SIG-M5 treated with dmso at 0.1 percent for 504 hours (cell line): ENCODE measurements around the gene KIF21B.
A peak's percentile ranks its signal among the peaks of the same experiment; 100 is the strongest.
"Not testable (repeated sequence)": the region's sequence is repeated elsewhere in the genome, so short reads cannot be mapped to it uniquely, and the experiment has no call there.

Experiments
- DNase-seq: peaks from one replicate; lab custom pipeline; 2025; ENCODE audit not compliant: unreplicated experiment; lab: John Stamatoyannopoulos, UW

The KIF21B gene

DNA sequence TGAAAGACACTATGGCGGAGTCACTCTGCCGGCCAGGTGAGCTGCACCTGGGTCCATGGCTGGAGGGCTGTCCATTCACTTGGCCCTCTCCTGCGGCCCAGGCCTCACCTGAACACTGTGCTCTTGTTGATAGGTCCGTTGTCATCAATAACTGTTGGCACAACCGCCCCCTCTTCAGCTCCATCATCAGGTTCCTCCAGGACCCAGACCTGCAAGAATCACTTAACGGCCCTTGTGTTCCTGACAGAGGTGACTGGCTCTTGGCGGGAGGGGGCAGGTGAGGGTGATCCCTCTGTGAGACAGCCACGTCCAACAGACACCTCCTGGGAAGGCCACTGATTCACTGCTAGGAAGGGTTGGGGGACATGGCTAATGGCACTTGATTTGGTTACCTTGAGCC is 73.9 kb downstream of the KIF21B start:
- DNase-seq: no peak

GRCh38 chr1:200947059-200947566 is 76.4 kb downstream of the KIF21B start:
- DNase-seq: no peak

GRCh38 chr1:200945111-200945510 is 78.4 kb downstream of the KIF21B start:
- DNase-seq: no peak

DNA sequence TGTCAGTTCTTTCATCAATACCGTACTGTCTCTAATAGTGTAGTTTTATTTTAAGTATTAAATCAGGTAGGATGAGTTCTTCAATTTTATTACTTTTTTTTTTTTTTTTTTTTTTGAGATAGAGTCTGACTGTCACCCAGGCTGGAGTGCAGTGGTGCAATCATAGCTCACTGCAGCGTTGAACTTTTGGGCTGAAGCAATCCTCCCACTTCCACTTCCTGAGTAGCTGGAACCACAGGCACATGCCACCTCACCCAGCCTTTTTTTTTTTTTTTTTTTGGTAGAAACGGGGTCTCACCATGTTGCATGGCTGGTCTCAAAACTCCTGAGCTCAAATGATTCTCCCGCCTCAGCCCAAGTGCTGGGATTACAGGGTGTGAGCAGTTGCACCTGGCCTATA is 84.6 kb downstream of the KIF21B start:
- peak; percentile 91 for DNase-seq

- not testable (repeated sequence) for DNase-seq
These were observed 88.1 kb downstream of the KIF21B start for GRCh38 chr1:200935286-200935962.

DNA sequence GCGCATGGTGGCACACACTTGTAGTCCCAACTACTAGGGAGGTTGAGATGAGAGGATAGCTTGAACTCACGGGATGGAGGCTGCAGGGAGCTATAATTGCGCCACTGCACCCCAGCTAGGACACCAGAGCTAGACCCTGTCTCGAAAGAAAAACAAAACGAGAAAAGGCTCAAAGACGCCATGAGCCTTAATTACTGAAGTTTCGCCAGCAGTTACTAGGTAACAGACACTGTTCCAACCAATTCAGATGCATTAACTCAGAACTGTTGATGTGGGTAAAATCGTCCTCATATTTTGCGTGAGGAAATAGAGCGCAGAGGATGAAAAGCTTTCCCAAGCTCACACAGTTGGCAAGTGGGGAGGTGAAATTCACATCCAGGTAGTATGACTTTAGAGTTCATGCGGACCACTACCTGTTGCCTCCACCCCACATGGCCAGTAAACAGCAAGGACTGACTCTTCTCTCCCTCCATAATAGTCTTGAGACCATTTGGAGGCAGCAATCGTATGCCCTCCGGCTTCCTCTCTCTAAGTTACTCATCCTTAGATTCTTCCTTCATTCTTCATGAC is 88.8 kb downstream of the KIF21B start:
- DNase-seq: no peak

- no peak for DNase-seq
These were observed 91.7 kb downstream of the KIF21B start for GRCh38 chr1:200931776-200932175.

GRCh38 chr1:200930285-200930684 is 93.2 kb downstream of the KIF21B start:
- not testable (repeated sequence) for DNase-seq

GRCh38 chr1:200929530-200930278 is 93.8 kb downstream of the KIF21B start:
- no peak for DNase-seq

GRCh38 chr1:200925831-200926230 is 97.7 kb downstream of the KIF21B start:
- DNase-seq: peak; percentile 74

DNA sequence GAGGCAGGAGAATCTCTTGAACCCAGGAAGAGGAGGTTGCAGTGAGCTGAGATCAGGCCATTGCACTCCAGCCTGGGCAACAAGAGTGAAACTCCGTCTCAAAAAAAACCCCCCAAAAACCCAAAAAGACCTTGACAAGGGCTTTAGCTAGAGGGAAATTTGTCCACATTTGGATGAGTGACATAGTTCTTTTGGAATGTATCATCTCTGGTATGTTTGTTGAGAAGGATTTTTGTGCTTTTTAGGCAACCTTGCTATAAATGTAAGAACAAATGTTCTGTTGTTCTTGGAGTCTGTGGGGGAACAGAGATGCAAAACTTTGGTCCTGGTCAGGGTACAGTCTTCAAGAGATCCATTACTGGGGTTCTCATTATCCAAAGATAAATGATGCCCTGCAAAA is 99.9 kb downstream of the KIF21B start:
- DNase-seq: no peak

DNA sequence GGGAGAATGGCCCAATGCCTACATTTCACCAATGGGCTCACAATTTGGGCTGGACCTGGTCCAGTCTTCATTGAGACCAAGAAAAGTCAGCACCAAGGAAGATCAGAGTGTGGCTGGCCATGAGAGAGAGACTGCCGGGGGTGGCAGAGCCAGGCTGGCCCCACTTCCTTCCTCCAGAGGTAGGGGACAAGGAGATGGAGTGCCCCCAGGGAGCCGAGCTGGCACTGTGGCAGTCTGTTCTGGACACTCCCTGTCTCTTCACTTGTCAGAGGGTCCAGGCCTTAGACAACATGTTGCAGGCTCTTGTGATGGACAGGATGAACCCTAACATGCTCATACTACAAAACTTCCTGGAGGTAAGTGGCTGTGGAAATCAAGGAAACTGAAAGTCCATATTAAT is 101.1 kb downstream of the KIF21B start:
- DNase-seq: no peak

DNA sequence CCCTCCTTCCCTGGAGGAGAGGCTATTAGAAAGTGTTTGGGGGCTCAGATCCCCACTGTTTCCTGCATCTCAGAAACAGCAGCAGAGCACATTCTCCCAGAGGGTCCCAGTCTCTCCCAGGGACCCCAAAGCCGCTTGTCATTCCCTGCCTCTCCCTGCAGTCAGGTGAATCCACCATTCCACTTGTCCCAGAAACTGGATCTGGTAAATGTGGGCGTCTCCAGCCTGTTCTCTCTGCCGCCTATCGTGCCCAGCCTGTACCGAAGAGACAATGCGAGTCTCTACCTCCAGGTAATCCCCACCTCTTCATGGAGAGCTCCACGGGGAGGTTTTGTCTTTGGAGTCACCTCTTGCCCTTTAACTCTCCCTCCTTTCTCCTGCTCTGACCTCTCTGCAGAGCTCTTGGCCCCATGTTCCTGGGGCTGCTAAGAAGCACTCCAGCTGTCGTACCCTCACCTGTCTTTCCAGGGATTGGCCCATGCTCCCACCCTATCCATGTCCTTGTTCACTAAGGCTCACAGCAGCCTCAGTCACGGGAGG is 101.9 kb downstream of the KIF21B start:
- no peak for DNase-seq
